HepG2 (cell line): ENCODE data around the gene ERLEC1. TPM values are rescaled to one million over a fixed set of nuclear protein-coding genes. Genes with fewer than 3 reads are reported as not detected.

Experiments used
- BHLHE40 ChIP-seq: IDR thresholded peaks from 2 replicates; pipeline ENCODE4 v1.6.1; 2011; ENCODE audit warnings: low read length, improper control_type of control experiment
- E2F2 ChIP-seq: sonication (generic); formaldehyde crosslinking; IDR thresholded peaks from 2 replicates; pipeline ENCODE4 v1.4.0; 2020; ENCODE audit warnings: missing genetic modification reagents, borderline replicate concordance
- ERF ChIP-seq: IDR thresholded peaks from 2 replicates; pipeline ENCODE4 v1.6.1; 2018; ENCODE audit warnings: missing biosample characterization, missing genetic modification reagents
- MYC ChIP-seq: sonication (generic); formaldehyde crosslinking; IDR thresholded peaks from 2 replicates; pipeline ENCODE4 v1.9.0; 2021; ENCODE audit warnings: missing genetic modification reagents, borderline replicate concordance
- RFX1 ChIP-seq: fragments of 450-650 bp; IDR thresholded peaks from 2 replicates; pipeline ENCODE4 v1.6.1; 2017
- SAP130 ChIP-seq: IDR thresholded peaks from 2 replicates; pipeline ENCODE4 v1.6.1; 2016; ENCODE audit warnings: low read depth
- SIX1 ChIP-seq: sonication (generic); formaldehyde crosslinking; IDR thresholded peaks from 2 replicates; pipeline ENCODE4 v1.4.0; 2020; ENCODE audit warnings: missing genetic modification reagents, borderline replicate concordance
- SPEN ChIP-seq: sonication (generic); formaldehyde crosslinking; IDR thresholded peaks from 2 replicates; pipeline ENCODE4 v1.5.1; 2020; ENCODE audit warnings: low read depth, mild to moderate bottlenecking, missing genetic modification reagents
- SRSF4 ChIP-seq: fragments of 200-400 bp; formaldehyde crosslinking; IDR thresholded peaks from one replicate; pipeline ENCODE4 v1.6.1; 2018; ENCODE audit warnings: mild to moderate bottlenecking, low read depth, low read length, moderate library complexity; ENCODE audit not compliant: poor library complexity, severe bottlenecking
- SRSF9 ChIP-seq: fragments of 200-400 bp; formaldehyde crosslinking; IDR thresholded peaks from 2 replicates; pipeline ENCODE4 v1.6.1; 2018; ENCODE audit warnings: borderline replicate concordance, mild to moderate bottlenecking, low read depth, low read length; ENCODE audit not compliant: insufficient read depth, poor library complexity, severe bottlenecking
- ZBTB7B ChIP-seq: sonication (generic); formaldehyde crosslinking; IDR thresholded peaks from 2 replicates; pipeline ENCODE4 v1.4.0; 2020; ENCODE audit warnings: missing genetic modification reagents
- ZKSCAN5 ChIP-seq: sonication (generic); formaldehyde crosslinking; IDR thresholded peaks from 2 replicates; pipeline ENCODE4 v1.5.1; 2020; ENCODE audit warnings: mild to moderate bottlenecking, missing genetic modification reagents
- ZNF138 ChIP-seq: sonication (generic); formaldehyde crosslinking; IDR thresholded peaks from 2 replicates; pipeline ENCODE4 v1.5.0; 2020; ENCODE audit warnings: mild to moderate bottlenecking, low read depth, missing genetic modification reagents
- ZNF143 ChIP-seq: sonication (generic); formaldehyde crosslinking; IDR thresholded peaks from 2 replicates; pipeline ENCODE4 v1.4.0; 2020; ENCODE audit warnings: missing genetic modification reagents
- ZNF160 ChIP-seq: sonication (generic); formaldehyde crosslinking; IDR thresholded peaks from 2 replicates; pipeline ENCODE4 v1.8.0; 2022; ENCODE audit warnings: mild to moderate bottlenecking, inconsistent platforms, missing genetic modification reagents
- ZNF207 ChIP-seq: fragments of 450-650 bp; IDR thresholded peaks from 2 replicates; pipeline ENCODE4 v1.6.1; 2016; ENCODE audit warnings: antibody characterized with exemption, borderline replicate concordance
- ZNF512 ChIP-seq: sonication (generic); formaldehyde crosslinking; IDR thresholded peaks from 2 replicates; pipeline ENCODE4 v1.4.0; 2020; ENCODE audit warnings: mild to moderate bottlenecking, missing genetic modification reagents
- ZNF547 ChIP-seq: sonication (generic); formaldehyde crosslinking; IDR thresholded peaks from 2 replicates; pipeline ENCODE4 v1.5.1; 2020; ENCODE audit warnings: mild to moderate bottlenecking, missing genetic modification reagents
- ZNF567 ChIP-seq: sonication (generic); formaldehyde crosslinking; IDR thresholded peaks from 2 replicates; pipeline ENCODE4 v1.8.1; 2023; ENCODE audit warnings: mild to moderate bottlenecking, missing genetic modification reagents, borderline replicate concordance
- ZNF607 ChIP-seq: sonication (generic); formaldehyde crosslinking; IDR thresholded peaks from 2 replicates; pipeline ENCODE4 v1.5.1; 2020; ENCODE audit warnings: missing genetic modification reagents, mild to moderate bottlenecking, borderline replicate concordance
- ZNF619 ChIP-seq: sonication (generic); formaldehyde crosslinking; IDR thresholded peaks from 2 replicates; pipeline ENCODE4 v1.4.0; 2020; ENCODE audit warnings: mild to moderate bottlenecking, missing genetic modification reagents
- ZNF660 ChIP-seq: sonication (generic); formaldehyde crosslinking; IDR thresholded peaks from 2 replicates; pipeline ENCODE4 v1.5.1; 2020; ENCODE audit warnings: mild to moderate bottlenecking, low read depth, missing genetic modification reagents, borderline replicate concordance
- ZNF720 ChIP-seq: sonication (generic); formaldehyde crosslinking; IDR thresholded peaks from 2 replicates; pipeline ENCODE4 v1.4.0; 2020; ENCODE audit warnings: missing genetic modification reagents
- ZSCAN29 ChIP-seq: sonication (generic); formaldehyde crosslinking; conservative IDR thresholded peaks from 2 replicates; pipeline ENCODE4 v1.4.0; 2020; ENCODE audit warnings: mild to moderate bottlenecking, missing genetic modification reagents
- polyA plus RNA-seq, 8 experiments: library from polyadenylated mRNA; depleted of rRNA in 3 of 8; stranded (reverse) in 7 of 8; unstranded in 1 of 8; fragments of >200 nt; fragmentation: Illumina TruSeq in 4 of 8; extraction: Trizol in 4 of 8; gene quantifications; 2 replicates each; pipeline versions ENCODE4 v1.2.1 to v1.2.3, GENCODE V29; 2011 to 2016; ENCODE audit warnings: low read depth in 4 of 8, missing spikeins in 1 of 8, mixed read lengths in 1 of 8; ENCODE audit not compliant: insufficient read depth in 1 of 8
- total RNA-seq, 5 experiments: library from RNA; depleted of rRNA; stranded (reverse); fragments of >200 nt; fragmentation: Illumina TruSeq; extraction: Trizol; gene quantifications; 2 replicates each; pipeline ENCODE4 v1.2.3, GENCODE V29; 2016; ENCODE audit warnings: low read depth in 1 of 5
- TF ChIP-seq, protein P1 (sequence below): sonication (generic); formaldehyde crosslinking; IDR thresholded peaks from 2 replicates; pipeline ENCODE4 v1.5.0; 2020; ENCODE audit warnings: missing genetic modification reagents
- TF ChIP-seq, protein P2 (sequence below): IDR thresholded peaks from 2 replicates; pipeline ENCODE4 v1.6.1; 2018; ENCODE audit warnings: missing genetic modification reagents

ERLEC1 gene
- total and polyA plus RNA-seq, 2 of the 13 experiments (the other 11 are each of a cell fraction or from before 2014, with no cell fraction given), result 87.3 to 88.4 TPM

DNA sequence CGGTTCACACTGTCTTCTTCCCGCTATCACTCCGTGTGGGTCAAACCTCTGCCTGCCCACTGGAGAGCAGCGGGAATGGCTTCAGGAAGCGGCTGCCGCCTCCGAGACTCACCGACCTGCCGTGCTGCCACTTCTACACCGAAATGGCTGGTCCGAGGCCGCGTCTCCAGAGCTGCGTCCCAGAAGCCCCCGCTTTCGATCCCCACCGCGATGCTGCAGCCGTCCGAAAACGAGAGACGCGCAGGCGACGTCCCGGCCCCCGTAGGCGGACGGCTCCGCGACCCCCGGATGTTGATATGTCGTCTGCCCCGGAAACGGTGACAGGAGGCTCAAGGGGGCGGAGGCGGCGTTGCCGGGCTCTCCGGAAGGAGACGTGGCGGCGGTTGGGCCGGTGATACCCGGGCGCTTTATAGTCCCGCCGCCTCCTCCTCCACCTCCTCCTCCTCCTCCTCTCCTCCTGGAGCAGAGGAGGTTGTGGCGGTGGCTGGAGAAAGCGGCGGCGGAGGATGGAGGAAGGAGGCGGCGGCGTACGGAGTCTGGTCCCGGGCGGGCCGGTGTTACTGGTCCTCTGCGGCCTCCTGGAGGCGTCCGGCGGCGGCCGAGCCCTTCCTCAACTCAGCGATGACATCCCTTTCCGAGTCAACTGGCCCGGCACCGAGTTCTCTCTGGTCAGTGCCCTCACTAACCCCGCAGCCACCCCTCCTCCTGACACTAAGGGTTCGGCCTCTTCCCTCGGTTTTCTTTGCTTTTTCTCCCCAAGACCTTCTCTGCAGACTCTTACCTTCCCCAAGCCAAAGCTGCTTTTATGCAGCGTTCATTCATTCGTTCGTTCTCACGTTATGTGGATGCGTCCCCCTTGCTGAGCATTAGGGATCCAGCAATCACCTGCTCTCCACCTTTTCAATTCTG is at the start of gene ERLEC1, which contains the start of gene ASB3 (continued):
- TF ChIP-seq ZNF160 (CRISPR knock-in tag) (peak; percentile 96), ZNF607 (CRISPR knock-in tag) (peak; percentile 99), ZNF720 (no peak), ZNF547 (peak; percentile 95), MYC (peak; percentile 96), SPEN (CRISPR knock-in tag) (peak; percentile 99), SRSF9 (no peak), ERF (peak; percentile 99), SRSF4 (no peak), ZKSCAN5 (CRISPR knock-in tag) (no peak), ZNF619 (peak; percentile 24), BHLHE40 (peak; percentile 43; the same call in 1 of the 2 replicates), ZNF138 (CRISPR knock-in tag) (peak; percentile 90; the same call in 1 of the 2 replicates), ZSCAN29 (CRISPR knock-in tag) (peak; percentile 96), ZNF512 (no peak), ZNF207 (no peak), E2F2 (CRISPR knock-in tag) (peak; percentile 93), SAP130 (peak; percentile 99), ZBTB7B (CRISPR knock-in tag) (peak; percentile 98), ZNF660 (CRISPR knock-in tag) (0 out of 2 replicates have a peak, but pooled peaks have one; percentile 64), ZNF567 (peak; percentile 79), SIX1 (CRISPR knock-in tag) (peak; percentile 72; the same call in 1 of the 2 replicates), RFX1 (no peak; the same call in 1 of the 2 replicates), ZNF143 (CRISPR knock-in tag) (peak; percentile 89)
- TF ChIP-seq, protein P1, sequence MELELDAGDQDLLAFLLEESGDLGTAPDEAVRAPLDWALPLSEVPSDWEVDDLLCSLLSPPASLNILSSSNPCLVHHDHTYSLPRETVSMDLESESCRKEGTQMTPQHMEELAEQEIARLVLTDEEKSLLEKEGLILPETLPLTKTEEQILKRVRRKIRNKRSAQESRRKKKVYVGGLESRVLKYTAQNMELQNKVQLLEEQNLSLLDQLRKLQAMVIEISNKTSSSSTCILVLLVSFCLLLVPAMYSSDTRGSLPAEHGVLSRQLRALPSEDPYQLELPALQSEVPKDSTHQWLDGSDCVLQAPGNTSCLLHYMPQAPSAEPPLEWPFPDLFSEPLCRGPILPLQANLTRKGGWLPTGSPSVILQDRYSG (CRISPR knock-in tag), result peak; percentile 65; the same call in 1 of the 2 replicates
- TF ChIP-seq, protein P2, sequence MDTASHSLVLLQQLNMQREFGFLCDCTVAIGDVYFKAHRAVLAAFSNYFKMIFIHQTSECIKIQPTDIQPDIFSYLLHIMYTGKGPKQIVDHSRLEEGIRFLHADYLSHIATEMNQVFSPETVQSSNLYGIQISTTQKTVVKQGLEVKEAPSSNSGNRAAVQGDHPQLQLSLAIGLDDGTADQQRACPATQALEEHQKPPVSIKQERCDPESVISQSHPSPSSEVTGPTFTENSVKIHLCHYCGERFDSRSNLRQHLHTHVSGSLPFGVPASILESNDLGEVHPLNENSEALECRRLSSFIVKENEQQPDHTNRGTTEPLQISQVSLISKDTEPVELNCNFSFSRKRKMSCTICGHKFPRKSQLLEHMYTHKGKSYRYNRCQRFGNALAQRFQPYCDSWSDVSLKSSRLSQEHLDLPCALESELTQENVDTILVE (CRISPR knock-in tag), result peak; percentile 99
